22Rv1 (cell line): ENCODE measurements around the gene POPDC2.

Experiments used
- H3K27ac ChIP-seq: fragments of 450-650 bp; 2 replicates; pipeline ENCODE4 v1.5.1; 2017
- ZFX ChIP-seq: fragments of 450-650 bp; IDR thresholded peaks from 2 replicates; pipeline ENCODE4 v1.6.1; 2017; ENCODE audit warnings: antibody characterized with exemption, borderline replicate concordance
- TF ChIP-seq, protein P1 (sequence below): fragments of 450-650 bp; IDR thresholded peaks from 2 replicates; pipeline ENCODE4 v1.5.1; 2017; ENCODE audit warnings: mild to moderate bottlenecking

POPDC2 gene

GRCh38 chr3:119676771-119677640, 16.6 kb upstream of the POPDC2 start, which contains the start of gene COX17:
COX17 (minus strand) TSS chr3:119677406; CDS start chr3:119677310, 96 bp downstream.
- peak within 1 kb of the TSS; percentile 94 for H3K27ac ChIP-seq
- TF ChIP-seq ZFX = no peak
- TF ChIP-seq, protein P1, sequence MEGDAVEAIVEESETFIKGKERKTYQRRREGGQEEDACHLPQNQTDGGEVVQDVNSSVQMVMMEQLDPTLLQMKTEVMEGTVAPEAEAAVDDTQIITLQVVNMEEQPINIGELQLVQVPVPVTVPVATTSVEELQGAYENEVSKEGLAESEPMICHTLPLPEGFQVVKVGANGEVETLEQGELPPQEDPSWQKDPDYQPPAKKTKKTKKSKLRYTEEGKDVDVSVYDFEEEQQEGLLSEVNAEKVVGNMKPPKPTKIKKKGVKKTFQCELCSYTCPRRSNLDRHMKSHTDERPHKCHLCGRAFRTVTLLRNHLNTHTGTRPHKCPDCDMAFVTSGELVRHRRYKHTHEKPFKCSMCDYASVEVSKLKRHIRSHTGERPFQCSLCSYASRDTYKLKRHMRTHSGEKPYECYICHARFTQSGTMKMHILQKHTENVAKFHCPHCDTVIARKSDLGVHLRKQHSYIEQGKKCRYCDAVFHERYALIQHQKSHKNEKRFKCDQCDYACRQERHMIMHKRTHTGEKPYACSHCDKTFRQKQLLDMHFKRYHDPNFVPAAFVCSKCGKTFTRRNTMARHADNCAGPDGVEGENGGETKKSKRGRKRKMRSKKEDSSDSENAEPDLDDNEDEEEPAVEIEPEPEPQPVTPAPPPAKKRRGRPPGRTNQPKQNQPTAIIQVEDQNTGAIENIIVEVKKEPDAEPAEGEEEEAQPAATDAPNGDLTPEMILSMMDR = no peak

DNA sequence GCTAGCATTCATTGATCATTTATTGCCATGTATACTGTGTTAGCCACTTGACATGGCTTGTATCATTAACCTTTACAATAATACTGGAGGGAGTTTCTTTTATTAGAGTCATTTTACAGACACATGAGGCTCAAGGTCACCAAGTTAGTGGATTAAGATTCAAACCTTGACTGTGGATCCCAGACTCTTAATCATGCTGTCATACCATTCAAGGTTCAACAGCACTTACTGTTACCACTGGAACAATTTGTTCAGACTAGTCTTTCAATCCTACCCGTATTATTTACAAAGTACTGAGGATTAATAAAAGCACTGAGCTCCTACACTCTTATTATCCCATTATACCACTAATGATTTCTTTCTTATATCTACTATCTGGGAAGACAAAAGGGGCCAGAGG, 15.6 kb upstream of the POPDC2 start:
- TF ChIP-seq ZFX = no peak
- TF ChIP-seq, protein P1 = no peak
- peak overlapping the region; percentile 94 for H3K27ac ChIP-seq

DNA sequence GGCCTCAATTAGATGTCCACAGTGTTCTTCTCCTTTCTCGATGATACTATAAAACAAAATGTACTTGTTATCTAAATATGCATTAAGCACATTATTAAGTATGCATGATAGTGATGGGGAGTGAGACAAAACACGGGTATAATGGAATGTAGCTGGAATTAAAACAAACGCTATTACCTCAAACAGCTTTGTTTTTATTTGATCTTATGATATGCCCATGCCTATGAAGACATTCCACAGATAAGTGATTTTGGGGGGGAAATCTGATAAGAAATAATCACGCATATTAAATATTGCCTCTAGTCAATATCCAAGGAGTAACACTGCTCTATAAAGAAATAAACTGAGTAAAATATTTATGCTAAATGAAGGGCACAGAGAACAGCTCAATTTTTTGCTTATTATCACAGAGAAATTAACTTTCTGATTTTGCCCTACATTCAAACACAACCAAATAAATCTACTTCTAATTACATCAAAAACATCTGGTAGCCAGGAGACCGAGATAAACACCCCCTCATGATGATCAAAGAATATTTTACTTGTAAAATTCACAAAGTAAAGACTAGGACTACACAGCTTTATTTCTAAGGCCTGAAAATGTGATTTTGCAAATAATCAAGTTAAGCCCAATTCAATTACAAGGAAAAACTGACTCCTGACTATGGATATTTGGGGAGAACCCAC, 14.9 kb upstream of the POPDC2 start:
- H3K27ac ChIP-seq = no peak overlapping the region
- TF ChIP-seq, protein P1 = no peak
- no peak for TF ChIP-seq ZFX

DNA sequence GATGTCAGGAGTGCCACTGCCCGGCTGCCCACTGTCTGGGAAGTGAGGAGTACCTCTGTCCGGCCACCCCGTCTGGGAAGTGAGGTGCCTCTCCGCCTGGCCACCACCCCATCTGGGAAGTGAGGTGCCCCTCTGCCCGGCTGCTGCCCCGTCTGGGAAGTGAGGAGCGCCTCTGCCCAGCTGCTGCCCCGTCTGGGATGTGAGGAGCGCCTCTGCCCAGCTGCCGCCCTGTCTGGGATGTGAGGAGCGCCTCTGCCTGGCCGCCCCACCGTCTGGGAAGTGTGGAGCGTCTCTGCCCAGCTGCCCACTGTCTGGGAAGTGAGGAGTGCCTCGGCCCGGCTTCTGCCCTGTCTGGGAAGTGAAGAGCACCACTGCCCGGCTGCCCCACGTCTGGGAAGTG, 13.5 kb upstream of the POPDC2 start:
- TF ChIP-seq ZFX = no peak
- TF ChIP-seq, protein P1 = no peak
- H3K27ac ChIP-seq = no peak overlapping the region

GRCh38 chr3:119672776-119673175, 12.4 kb upstream of the POPDC2 start:
- no peak overlapping the region for H3K27ac ChIP-seq
- no peak for TF ChIP-seq ZFX
- TF ChIP-seq, protein P1 = no peak

DNA sequence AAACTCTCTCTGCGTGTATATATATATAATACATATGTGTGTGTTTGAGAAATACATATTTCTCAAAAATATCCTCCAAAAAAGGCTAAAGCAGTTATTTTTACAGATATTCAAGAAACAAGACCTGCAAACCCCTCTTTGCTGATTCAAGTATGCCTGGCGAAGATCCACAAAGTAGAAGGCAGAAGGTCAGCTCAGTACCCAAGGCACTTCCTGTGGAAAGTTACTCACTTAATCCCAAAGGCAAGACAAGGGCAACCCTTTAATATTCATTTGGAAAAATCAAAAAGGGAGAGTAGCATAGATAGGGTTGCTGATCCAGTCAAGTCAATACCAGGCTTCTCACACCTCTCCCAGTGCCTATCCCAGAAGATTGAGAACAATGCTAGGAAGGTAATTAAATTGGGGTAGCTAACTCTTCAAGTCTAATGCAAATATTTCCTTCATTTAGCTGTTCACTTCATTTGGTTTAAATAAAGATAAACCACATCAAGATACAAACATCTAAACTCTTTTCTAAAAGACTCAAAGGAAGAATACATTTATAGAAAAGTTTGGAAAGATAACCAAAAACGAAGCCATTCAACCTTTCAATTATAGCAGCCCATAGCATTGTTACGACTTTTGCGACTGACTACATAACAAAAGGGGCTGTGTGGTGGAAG, 9.6 kb upstream of the POPDC2 start:
- no peak overlapping the region for H3K27ac ChIP-seq
- TF ChIP-seq ZFX = no peak

DNA sequence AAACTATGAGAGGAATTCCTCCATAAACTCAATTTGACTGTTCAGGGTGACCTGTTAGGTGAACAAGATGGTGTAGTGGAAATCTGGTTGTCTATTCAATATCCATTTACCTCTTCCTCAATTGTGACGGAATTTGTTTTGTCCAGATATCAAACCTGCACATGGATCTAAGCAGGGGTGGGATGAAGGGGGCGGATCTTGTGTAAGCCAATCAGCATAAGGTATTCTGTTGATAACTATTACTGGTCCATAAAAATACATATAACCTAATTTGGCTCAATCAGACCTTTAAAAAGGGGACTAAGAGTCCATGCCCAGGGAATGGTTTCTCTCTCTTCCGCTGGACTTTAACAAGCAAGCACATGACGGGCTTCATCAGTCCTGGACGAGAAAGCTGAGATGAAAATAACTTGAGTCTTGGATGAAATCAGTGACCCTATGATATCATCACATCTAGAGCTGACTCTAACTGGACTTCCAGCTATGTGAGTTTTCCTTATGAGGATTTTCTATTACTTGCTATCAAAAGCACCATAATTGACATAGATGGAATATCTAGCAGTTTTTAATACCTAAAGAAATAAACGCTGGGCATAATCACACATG, 5.7 kb upstream of the POPDC2 start:
- H3K27ac ChIP-seq = no peak overlapping the region
- no peak for TF ChIP-seq ZFX
- TF ChIP-seq, protein P1 = no peak
